ENCODE measurements around the gene GPR149. TPM values are rescaled to one million over a fixed set of nuclear protein-coding genes. Genes with fewer than 3 reads are reported as not detected.

GPR149 gene
- total RNA-seq, 1 experiment from 2014 or later = not detected

DNA sequence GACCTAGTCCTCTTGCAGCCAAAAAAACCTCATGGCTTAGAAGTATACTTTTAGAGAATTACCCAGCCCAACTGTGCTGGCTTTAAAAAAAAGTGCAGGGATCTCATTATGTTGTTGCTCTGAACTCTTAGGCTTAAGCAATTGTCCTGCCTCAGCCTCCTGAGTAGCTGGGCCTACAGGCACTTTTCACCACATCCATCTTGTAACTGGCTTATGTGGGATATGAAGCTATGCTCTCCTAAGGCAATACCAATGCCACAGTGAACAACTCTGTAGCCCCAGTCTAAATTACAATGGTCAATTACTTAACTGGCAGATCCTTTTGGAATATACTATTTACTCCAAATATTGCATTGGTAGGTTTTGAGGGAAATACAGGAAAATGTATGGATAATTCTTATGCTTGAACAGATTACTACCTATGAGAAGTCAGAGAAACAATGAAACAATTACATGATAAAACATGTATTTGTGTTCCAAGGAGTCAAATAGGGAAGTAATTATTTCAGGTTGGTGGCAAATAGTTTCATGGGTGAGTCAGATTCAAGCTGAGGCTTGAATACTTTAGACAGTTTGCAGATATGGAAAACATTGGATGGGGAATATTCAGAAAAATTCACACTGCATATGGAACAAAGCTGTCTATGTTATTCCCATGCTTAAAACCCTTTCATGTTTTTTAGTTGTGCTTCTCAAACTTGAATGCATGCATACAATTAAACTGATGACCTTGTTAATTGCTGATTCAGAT is 34.6 kb upstream of the GPR149 start:
- H3K27me3 Mint-ChIP-seq (ENCODE audit: low read depth) = peaks cover 2% of the 10 kb centered on the region; the same call in 1 of the 2 replicates
- Histone ChIP-seq H3K23me2 (ENCODE audit: insufficient read length, low read depth, low read length, poor library complexity, severe bottlenecking) (no peaks in the 10 kb centered on the region), H3T11ph (ENCODE audit: low read length) (no peak overlapping the region), H3K56ac (ENCODE audit: insufficient read length, low read depth, low read length) (no peak overlapping the region), H3K4me1 (ENCODE audit: insufficient read depth, low read length) (no peaks in the 10 kb centered on the region), H2BK120ac (ENCODE audit: low read depth, low read length, poor library complexity, severe bottlenecking) (no peak overlapping the region), H4K8ac (replicated peaks; ENCODE audit: insufficient read length, low read depth, low read length) (no peak overlapping the region), H4K91ac (ENCODE audit: insufficient read length, low read depth, low read length) (no peak overlapping the region), H3K4ac (ENCODE audit: low read depth, low read length) (no peak overlapping the region), H2BK5ac (ENCODE audit: insufficient read length, low read length) (no peak overlapping the region), H2AFZ (ENCODE audit: low read length) (no peak overlapping the region), H3K23ac (ENCODE audit: insufficient read length, low read depth, low read length) (no peak overlapping the region), H2BK12ac (ENCODE audit: insufficient read length, low read depth, low read length) (no peak overlapping the region), H3K27me3 (ENCODE audit: insufficient read depth, low read length) (no peaks in the 10 kb centered on the region), H3K79me1 (ENCODE audit: insufficient read depth, low read depth, low read length, poor library complexity, severe bottlenecking) (no peaks in the 10 kb centered on the region), H4K20me1 (ENCODE audit: control insufficient read depth, insufficient read depth, insufficient read length) (no peaks in the 10 kb centered on the region), H4K5ac (ENCODE audit: insufficient read length, low read depth, low read length) (no peak overlapping the region), H3K9ac (ENCODE audit: extremely low read depth, insufficient read length, low read length) (no peak overlapping the region), H3K14ac (ENCODE audit: insufficient read depth, low read length) (no peak overlapping the region), H3K27ac (ENCODE audit: insufficient read length, low read depth, low read length) (no peak overlapping the region), H2BK15ac (ENCODE audit: low read depth, low read length) (no peak overlapping the region), H3K79me2 (ENCODE audit: insufficient read depth, low read length) (no peaks in the 10 kb centered on the region), H3K4me2 (ENCODE audit: insufficient read depth, insufficient read length, low read length) (no peak overlapping the region), H2BK20ac (ENCODE audit: low read depth, low read length, poor library complexity, severe bottlenecking) (no peak overlapping the region), H3K9me3 (ENCODE audit: control insufficient read depth, low read depth, low read length) (no peaks in the 10 kb centered on the region), H3K18ac (ENCODE audit: insufficient read length, low read depth, low read length) (no peak overlapping the region), H2AK5ac (ENCODE audit: insufficient read length, low read length) (no peak overlapping the region)
- no peak for DNase-seq
- no peak for TF ChIP-seq CTCF (conservative IDR thresholded peaks at IDR 0.05)
- H3K4me3 Mint-ChIP-seq = no peak overlapping the region
- H3K4me1 Mint-ChIP-seq = peaks cover 2 to 3% of the 10 kb centered on the region in 2 experiments
- H3K36me3 Mint-ChIP-seq (ENCODE audit: insufficient read depth in 1 of 3, low read depth in 3 of 3) = no peaks in the 10 kb centered on the region
- H3K27ac Mint-ChIP-seq = no peak overlapping the region
- H3K9me3 Mint-ChIP-seq = no peaks in the 10 kb centered on the region
